DMS53 treated with DMSO at 0.1 percent for 48 hours (cell line): Measurements from ENCODE around the gene CFAP74.
A peak's percentile ranks its signal among the peaks of the same experiment; 100 is the strongest.

Source experiments
- DNase-seq: peaks from one replicate; lab custom pipeline; 2025; ENCODE audit not compliant: unreplicated experiment; lab: John Stamatoyannopoulos, UW

CFAP74 gene

GRCh38 chr1:1971688-1972087 lies 31.9 kb downstream of the CFAP74 start:
- DNase-seq: no peak

GRCh38 chr1:1971017-1971416 lies 32.6 kb downstream of the CFAP74 start:
- DNase-seq: no peak

GRCh38 chr1:1969953-1970716 lies 33.5 kb downstream of the CFAP74 start:
- no peak for DNase-seq

- DNase-seq: no peak
Measured at GRCh38 chr1:1969505-1969900, 34.1 kb downstream of the CFAP74 start.

DNA sequence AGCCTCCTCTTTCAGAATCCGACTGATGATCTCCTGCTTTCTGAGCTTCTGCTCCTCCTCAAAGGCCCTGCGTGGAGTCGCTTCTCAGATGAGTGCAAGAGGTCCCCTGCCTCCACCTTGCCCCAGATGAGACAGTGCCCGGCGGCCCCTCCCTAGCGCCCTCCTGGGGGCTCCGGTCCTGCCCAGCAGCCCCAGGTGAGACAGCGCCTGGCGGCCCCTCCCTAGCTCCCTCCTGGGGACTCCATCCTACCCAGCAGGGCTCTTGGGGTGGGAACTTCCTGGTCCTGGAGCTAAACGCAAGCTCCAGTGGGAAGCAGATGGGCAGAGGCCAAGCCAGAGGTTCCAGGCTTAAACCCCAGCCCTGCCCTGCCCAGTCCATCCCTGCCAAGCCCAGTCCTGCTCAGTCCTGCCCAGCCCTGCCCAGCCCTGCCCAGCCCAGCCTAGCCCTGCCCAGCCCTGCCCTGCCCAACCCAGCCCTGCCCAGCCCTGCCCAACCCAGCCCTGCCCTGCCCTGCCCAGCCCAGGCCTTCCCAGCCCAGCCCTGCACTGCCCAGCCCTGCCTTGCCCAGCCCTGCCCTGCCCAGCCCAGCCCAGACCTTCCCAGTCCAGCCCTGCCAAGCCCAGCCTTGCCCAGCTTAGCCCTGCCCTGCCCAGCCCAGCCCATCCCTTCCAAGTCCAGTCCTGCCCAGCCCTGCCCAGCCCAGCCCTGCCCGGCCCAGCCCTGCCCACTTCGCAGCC lies 34.6 kb downstream of the CFAP74 start:
- DNase-seq: no peak

DNA sequence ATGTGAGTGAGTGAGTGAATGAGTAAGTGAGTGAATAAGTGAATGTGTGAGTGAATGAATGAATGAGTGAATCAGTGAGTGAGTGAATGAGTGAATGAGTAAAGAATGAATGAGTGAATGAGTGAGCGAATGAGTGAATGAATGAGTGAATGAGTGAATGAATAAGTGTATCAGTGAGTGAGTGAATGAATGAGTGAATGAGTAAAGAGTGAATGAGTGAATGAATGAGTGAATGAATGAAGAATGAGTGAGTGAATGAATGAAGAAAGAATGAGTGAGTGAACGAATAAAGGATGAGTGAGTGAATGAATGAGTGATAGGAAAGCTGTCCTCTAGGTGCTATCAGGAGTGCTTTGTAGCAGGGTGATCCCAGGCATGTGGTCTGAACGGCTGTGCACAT lies 35.7 kb downstream of the CFAP74 start:
- no peak for DNase-seq

GRCh38 chr1:1967151-1967550 lies 36.4 kb downstream of the CFAP74 start:
- DNase-seq: no peak

GRCh38 chr1:1966071-1966740 lies 37.4 kb downstream of the CFAP74 start:
- DNase-seq: no peak

- no peak for DNase-seq
Measured at GRCh38 chr1:1965546-1965945, 38.0 kb downstream of the CFAP74 start.

- no peak for DNase-seq
Measured at GRCh38 chr1:1964811-1965210, 38.8 kb downstream of the CFAP74 start.

- DNase-seq: no peak
Measured at GRCh38 chr1:1963570-1963969, 40.0 kb downstream of the CFAP74 start.

- no peak for DNase-seq
Measured at GRCh38 chr1:1962752-1963151, 40.8 kb downstream of the CFAP74 start.

DNA sequence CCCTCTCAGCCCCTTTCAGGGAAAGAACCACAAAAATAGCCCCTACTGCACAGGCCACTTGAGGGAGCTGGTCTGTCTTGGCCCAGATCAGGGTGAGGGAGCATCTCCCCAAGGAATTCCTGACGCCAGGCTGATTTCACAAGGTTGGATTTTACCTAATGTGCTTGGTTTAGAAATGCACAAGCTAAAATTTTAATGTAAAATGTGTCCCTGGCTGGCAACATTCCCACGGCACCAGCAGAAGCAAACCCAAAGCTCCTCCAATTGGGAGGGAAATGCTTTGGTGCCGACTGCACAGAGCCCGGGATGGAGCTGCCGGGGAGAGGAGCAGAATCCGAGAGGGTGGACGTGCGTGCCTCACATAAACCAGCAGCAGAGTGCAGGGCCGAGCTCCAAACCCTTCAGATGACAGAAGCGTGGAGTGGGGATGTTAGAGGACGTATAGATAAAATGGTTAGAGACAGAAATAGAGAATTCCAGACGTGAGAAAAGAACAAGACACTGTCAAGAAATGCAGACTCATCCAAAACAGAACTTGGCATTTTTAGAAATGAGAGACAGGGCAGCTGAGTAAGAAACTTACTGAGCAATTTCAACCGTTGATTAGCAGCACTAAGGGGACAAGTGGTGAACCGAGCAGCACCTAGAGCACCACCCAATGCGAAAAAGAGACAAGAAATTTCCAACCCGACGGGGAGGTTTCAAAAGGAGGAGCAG lies 42.9 kb downstream of the CFAP74 start:
- DNase-seq: no peak

- DNase-seq: peak; percentile 58
Measured at GRCh38 chr1:1959840-1960479, 43.6 kb downstream of the CFAP74 start.

GRCh38 chr1:1959459-1959839 lies 44.1 kb downstream of the CFAP74 start:
- no peak for DNase-seq

GRCh38 chr1:1958071-1958541 lies 45.5 kb downstream of the CFAP74 start:
- DNase-seq: no peak

- no peak for DNase-seq
Measured at GRCh38 chr1:1957533-1957961, 46.0 kb downstream of the CFAP74 start.

GRCh38 chr1:1956586-1957532 lies 46.7 kb downstream of the CFAP74 start:
- DNase-seq: no peak

GRCh38 chr1:1956101-1956500 lies 47.5 kb downstream of the CFAP74 start:
- no peak for DNase-seq
